Right ventricle myocardium inferior (tissue), 1 donor: ENCODE data around the gene EFNA5. TPM values are rescaled to one million over a fixed set of nuclear protein-coding genes. Genes with fewer than 3 reads are reported as not detected.
"Not testable (repeated sequence)": the region's sequence is repeated elsewhere in the genome, so short reads cannot be mapped to it uniquely, and the experiment has no call there.

Experiments used
- ATAC-seq: fragments of 200-7000 bp; cut with Tn5 transposase; one replicate; pipeline ENCODE4 v1.9.1; 2020; ENCODE audit warnings: mild to moderate bottlenecking, moderate library complexity
- DNase-seq: peaks from one replicate; pipeline ENCODE4 v3.0.0; 2021; ENCODE audit errors: missing footprints
- intact Hi-C: fragments of 100-400 bp; cut with DNase I; formaldehyde crosslinking; loops from one replicate; pipeline ENCODE4 v1.11.0; 2022
- total RNA-seq: library from RNA; stranded (reverse); fragmentation: NEBNext Ultra II Directional; extraction: Animal tissue kit (Norgen Biotek cat#: 25700); gene quantifications from one replicate; pipeline ENCODE4 v1.2.1, GENCODE V29; 2021
- donor health status: DM: no; HTN: yes; CAD: no; lungs with severe emphysema.

Gene EFNA5
- total RNA-seq, 1 donor from 2014 or later, result 28.5 TPM

DNA sequence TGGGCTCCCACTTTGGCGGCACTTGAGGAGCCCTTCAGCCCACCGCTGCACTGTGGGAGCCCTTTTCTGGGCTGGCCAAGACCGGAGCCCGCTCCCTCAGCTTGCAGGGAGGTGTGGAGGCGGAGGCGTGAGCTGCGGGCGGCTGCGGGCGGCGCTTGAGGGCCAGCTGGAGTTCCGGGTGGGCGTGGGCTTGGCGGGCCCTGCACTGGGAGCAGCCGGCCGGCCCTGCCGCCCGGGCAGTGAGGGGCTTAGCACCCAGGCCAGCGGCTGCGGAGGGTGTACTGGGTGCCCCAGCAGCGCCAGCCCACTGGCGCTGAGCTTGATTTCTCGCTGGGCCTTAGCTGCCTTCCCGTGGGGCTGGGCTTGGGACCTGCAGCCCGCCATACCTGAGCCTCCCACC lies 176.6 kb downstream of the EFNA5 start:
- DNase-seq, intact Hi-C loops, ATAC-seq: not testable (repeated sequence)

DNA sequence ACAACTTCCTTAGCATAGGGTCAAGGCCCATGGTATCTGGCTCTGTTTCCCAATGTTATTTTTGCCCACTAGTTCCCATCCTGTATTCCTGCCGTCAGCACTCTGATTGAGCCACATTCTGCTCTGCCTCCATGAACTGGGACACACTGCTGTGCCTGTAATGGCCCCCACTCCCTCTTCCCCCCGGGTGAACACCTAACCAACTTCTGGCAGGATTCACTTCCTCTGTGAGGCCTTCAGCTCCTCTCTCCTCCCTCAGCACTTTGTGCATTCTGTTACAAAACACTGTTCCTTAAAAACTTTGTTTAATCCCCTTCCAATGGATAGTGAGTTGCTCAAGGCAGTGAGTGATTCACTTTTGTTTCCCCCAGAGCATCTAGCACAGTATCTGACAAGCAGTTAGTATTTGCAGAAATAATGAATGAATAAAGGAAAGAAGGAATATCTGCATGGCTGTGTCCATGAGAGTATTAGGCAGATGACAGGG lies 183.6 kb downstream of the EFNA5 start:
- ATAC-seq (no peak), DNase-seq (no peak)
- intact Hi-C loops, result no loop called here

DNA sequence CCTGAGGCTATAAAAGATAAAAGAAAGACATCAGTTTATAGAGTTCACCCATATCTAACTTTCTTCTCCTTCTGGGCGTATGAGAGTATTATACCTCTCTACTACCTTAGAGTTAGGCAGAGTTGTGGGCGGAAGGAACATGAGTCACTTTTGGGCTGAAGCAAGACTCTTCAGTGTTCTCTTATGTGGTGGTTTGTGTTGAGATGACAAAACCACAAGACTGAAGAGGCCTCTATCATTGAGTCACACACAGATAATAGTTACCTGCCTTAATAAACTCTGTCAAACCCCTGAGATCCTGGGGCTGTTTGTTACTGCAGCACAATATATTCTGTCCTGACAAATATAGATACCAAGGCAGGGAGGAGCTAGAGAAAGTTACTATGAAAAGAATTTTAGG lies 184.2 kb downstream of the EFNA5 start:
- intact Hi-C loops, result no loop called here
- ATAC-seq, result no peak
- no peak for DNase-seq

DNA sequence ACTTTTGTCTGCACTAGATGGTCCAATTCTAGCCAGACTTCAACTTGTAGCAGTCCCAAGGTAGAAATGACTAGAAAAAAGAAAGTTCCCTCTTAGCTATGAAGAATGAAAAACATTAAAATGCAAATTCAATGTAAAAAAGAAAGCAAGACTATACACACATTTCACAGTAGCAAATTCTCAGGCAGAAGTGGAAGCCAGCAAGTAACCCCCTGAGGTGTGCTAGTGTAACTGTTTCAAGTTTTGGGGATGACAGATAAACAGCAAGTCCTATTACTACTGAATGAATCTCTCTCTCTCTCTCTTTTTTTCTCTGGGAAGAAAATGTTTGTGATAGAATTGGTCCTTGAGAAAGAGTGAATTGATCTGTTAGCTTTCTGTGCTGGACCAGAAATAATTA lies 185.6 kb downstream of the EFNA5 start:
- no peak for ATAC-seq
- intact Hi-C loops, result no loop called here
- no peak for DNase-seq

DNA sequence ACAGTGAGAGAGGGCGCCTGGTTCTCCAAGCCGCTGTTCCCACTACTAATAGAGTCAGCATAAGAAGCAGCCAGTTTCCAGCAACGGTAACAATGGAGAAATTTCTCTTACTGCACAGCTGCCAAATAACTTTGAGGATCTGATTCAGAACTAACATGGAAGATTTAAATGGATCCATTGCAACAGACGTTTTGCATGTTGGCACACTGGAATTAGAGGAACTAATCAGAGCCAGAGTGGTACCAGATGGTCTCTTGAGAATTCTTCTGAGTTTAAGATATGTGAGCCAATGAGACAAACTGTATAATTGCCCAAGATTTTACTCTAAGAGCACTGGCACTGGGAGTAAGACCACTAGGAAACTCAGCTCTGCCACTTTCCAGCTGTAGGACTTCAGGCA lies 186.5 kb downstream of the EFNA5 start:
- intact Hi-C loops, result no loop called here
- ATAC-seq, result no peak
- no peak for DNase-seq

DNA sequence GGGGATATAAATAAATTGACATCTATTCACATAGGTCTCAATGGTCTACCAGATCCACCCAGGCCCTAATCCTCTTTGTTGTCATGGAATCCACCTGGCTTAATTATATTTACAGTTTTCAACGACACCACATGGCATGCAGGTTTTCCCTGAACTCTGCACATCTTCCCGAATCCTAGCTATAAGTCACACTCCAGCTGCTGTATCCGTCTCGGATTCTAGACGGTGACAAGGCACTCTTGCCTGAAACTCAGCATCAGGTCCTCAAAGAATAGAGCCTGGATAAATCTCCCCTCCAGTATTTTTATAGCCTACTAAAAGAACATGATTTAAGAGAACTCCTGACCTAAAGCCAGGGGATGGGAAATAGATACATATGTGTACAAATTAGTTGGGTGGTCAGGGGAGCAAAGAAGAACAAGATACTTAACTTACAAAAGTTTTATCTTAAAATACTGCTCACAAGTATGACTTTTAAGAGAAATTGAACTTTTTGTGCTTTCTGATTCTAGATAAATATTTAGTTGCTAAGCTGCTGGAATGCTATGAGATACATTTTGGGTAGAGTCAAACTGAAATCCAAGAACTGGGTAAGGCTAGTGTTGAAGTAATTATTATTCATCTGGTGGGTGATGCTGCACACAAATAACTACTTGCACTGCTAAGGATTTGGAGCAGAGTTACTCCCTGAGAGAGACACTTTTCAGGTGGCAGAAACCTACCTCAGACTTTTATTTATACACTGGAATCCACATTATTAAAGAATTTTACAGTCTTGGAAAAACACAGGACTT lies 187.3 kb downstream of the EFNA5 start:
- ATAC-seq, result no peak
- DNase-seq, result no peak
- intact Hi-C loops, result no loop called here

DNA sequence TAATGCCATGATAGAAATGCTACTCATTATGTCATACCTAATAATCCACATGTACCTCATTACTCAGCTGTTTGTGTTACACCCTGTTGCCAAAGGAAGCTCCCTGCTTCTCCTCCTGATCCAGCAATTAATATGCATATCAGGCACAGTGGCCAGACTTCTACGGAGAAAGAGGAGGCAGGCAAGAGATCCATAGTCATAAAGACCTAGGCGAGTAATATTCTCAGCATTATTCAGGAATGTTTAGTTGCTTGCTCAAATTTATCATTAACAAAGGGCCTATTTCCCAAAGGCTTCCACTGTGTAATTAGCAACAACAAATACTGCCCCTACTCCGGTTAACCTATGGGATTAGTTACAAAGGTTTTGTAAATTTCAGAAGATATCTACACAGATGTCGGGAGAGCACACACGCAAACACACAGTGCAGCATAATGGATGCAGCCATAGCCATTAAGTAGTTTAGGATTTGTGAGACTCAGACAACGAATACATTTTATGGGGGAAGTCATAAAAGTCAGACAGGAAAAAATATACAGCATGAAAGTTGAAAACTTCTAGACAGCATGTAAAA lies 192.6 kb downstream of the EFNA5 start:
- DNase-seq, result no peak
- ATAC-seq, result no peak
- intact Hi-C loops, result loop anchor here (10.0 kb wide), 1 partner anchor 97 kb away; no protein-coding TSS in a partner anchor

DNA sequence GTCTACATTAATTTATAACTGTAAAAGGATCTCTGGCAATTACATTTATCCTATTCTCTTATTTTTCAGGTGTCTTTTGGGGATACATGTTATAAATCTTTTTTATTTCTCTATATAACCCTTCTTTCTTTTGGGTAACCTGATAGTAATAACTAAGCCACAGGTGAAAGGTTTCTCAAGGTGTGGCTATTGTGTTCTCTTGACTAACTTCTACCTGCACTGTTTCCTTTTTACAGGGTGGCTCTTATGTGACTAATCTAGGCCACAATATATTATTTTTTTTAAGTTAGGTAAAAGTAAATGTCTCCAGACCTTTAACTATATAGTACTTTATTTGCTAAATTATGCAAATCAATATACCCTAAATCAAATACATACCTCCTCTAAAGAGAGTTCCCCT lies 193.2 kb downstream of the EFNA5 start:
- ATAC-seq (no peak), DNase-seq (no peak)
- intact Hi-C loops, result loop anchor here (10.0 kb wide), 1 partner anchor 97 kb away; no protein-coding TSS in a partner anchor

DNA sequence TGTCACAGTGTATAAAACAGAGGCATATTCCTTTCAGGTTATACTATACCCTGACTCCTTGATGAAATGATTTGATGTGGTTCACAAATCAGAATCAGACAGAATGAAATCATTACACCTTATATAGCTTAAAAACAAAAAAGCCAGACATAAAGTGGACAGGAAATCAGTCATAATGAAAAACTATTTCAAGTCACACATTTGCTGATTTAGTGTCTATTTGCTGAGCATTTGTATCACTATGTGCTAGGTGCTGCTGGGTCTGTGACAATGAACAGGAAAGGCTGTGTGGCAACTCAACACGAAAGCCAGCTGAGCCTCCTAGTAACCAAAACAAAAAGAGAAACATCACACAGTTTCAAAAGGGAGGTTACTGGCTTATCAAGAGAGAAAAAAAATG lies 194.0 kb downstream of the EFNA5 start:
- intact Hi-C loops, result loop anchor here (10.0 kb wide), 1 partner anchor 98 kb away; no protein-coding TSS in a partner anchor
- DNase-seq (no peak), ATAC-seq (peak; percentile 75)

DNA sequence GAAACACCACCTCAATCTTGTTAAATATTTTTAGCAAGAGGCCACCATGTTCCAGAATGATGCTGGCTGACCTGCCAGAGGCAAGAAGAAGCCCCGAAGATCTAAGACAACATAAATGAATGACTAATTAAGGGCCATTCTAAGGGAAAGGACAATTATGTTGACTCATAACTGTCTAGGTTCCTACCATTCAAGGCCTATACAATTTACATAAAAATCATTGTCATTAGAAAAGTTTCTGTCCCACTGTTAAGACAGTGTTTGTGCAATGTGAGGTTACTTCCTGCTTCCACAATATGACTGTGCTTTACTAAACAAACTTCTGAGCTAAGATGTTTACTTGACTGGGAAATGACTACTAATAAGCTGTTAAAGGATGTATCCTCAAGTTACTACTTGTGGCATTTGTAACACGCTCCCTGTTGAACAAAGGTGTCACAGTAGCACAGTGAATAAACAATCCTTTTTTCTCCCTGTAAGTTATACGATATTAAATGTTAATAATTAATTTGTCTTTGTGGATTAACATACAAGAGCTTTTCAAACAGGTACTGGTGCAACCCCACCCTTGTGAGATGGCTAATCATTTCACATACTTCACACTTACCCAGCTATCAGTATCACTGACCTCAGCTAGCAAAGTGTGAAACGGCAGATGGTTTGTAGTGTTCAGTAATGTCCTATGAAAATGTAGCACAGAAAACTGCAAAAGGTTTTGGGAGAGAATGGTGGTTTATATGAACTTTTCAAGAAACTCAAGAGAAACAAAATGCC lies 195.8 kb downstream of the EFNA5 start:
- DNase-seq, result no peak
- no peak for ATAC-seq
- intact Hi-C loops, result loop anchor here (5.0 to 10.0 kb wide), 2 partner anchors 100 to 197 kb away; partner anchors contain the start of gene EFNA5

DNA sequence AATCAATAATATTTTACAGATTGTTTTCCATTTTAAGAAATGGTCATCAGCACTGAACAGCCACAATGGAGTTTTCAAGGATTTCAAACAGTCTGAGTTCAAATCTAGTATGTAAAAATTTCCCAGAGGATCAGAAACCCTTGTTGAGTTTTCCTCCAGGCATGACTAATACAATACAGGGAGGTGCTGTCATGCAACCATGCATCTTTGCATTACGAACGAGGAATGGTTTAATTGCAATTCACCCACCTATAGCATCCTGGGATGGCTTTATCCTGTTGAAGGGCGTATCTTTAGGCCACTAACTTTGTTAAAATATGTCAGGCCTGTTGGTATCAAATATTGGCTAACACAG lies 196.4 kb downstream of the EFNA5 start:
- no peak for ATAC-seq
- intact Hi-C loops, result loop anchor here (5.0 to 10.0 kb wide), 2 partner anchors 100 to 198 kb away; partner anchors contain the start of gene EFNA5

DNA sequence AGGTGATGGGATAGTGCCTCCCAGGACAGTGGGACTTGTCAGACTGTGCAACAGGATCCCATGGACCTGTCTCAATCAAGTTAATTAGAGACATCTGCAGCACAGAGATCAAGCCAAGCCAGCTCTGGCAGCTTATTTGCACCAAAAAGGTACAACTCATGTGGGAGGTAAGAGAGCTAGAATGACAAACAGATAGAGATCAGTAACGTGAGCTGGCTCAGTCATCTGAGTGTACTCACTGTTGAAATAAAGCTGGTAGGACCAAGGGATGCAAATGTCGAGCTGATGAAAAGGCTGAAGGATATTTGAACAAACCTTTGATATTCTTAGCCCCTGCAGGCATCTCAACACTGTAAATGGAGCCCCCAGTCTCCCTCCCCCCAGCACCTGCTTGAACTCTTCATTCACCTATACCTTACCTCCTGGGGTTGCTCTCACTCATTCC lies 198.1 kb downstream of the EFNA5 start:
- DNase-seq (no peak), ATAC-seq (no peak)
- intact Hi-C loops, result loop anchor here (5.0 to 10.0 kb wide), 2 partner anchors 102 to 200 kb away; partner anchors contain the start of gene EFNA5

More for the DNA sequence above, 196.4 kb downstream of the EFNA5 start:
- no peak for DNase-seq

DNA sequence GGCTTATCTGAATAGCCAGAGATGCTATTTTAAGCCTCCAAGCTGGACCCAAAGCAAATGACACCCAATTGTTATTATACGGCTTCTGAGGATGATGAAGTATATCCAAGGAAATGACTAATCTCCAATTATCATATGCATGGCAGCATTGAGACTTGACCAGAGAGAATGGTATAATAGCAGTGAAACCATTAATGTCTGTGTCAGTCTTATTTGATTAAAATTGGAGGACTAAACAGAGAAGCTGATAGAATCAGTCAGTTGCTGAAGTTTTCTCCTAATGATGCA lies 200.5 kb downstream of the EFNA5 start:
- intact Hi-C loops, result loop anchor here (5.0 to 10.0 kb wide), 2 partner anchors 105 to 202 kb away; partner anchors contain the start of gene EFNA5
- ATAC-seq, result no peak

DNA sequence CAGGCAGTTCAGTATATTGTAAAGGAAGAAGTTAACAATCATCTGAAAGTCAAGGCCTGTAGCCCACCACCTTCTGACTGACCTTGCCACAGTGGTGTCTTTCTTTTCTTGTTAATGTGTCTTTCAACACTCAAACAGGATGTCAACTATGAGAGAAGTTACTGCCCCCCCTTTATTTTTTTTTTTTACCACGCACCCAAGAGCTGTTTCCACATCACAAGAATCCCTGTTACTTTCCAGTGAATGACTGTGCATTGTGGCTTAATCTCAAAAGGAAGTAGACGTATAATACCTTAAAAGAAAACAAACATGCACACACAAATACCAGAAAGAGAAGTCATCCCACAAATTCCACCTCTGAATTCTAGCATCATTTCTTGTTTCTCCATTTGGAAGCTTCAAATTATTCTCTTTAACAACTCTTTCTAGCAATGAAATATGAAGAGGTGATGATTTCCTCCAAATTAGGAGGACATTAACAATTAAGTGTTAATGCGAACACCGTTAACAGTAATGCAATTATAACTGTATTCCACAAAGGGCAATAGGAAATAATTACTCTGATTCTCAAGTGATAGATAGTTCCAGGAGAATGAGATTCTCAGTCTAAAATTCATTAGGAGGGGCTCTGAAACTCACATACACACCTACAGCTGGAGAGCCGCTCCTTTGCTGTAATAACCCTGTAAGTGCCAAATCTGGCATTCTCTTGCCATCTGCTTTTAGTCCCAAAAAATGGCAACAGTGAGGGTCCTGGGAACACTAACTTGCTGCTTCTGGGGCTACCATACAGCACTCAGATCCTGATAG lies 201.0 kb downstream of the EFNA5 start:
- intact Hi-C loops, result loop anchor here (5.0 to 10.0 kb wide), 3 partner anchors 37 to 203 kb away; partner anchors contain the start of gene EFNA5
- DNase-seq (no peak), ATAC-seq (no peak)

More for the DNA sequence above, 200.5 kb downstream of the EFNA5 start:
- no peak for DNase-seq

DNA sequence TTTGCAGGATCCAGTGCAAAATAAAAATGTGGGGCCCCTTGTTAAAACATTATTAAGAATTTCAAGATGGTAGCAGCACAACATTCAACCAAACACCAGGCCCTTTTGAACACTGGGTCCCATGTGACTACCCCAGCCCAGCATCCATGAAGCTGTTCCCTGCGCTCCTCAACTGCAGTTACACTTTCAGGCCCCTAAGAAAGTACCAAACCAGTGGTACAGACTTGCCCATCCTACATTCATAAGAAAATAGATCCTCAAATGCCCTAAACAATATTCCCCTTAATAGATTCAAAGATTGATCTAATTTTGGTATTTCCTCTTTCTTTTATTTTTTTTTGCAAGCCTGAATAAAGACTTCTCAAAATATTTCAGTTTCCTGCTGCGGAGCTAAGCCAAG lies 201.7 kb downstream of the EFNA5 start:
- intact Hi-C loops, result loop anchor here (5.0 kb wide), 1 partner anchor 37 kb away; no protein-coding TSS in a partner anchor
- DNase-seq (no peak), ATAC-seq (no peak)

DNA sequence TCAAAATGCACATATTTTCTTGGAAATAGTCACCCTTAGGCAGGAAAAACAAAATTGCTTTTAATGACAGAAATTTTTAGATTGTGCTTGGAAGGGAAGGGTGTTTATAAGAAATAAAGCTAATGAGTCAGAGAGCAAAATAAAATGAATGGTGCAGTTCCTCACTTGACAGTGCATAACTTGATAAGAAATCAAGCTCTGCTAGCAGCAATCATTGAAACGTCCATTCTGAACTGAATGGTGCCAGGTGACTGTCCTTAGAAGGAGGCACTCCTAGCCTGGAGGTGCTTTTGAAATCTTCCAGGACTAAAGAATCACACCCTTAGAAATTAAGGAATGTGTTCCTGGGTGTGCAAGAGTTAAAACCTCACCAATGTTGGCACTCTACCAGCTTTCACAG lies 202.5 kb downstream of the EFNA5 start:
- ATAC-seq, result peak; percentile 51
- intact Hi-C loops, result loop anchor here (5.0 kb wide), 1 partner anchor 36 kb away; no protein-coding TSS in a partner anchor
- no peak for DNase-seq

DNA sequence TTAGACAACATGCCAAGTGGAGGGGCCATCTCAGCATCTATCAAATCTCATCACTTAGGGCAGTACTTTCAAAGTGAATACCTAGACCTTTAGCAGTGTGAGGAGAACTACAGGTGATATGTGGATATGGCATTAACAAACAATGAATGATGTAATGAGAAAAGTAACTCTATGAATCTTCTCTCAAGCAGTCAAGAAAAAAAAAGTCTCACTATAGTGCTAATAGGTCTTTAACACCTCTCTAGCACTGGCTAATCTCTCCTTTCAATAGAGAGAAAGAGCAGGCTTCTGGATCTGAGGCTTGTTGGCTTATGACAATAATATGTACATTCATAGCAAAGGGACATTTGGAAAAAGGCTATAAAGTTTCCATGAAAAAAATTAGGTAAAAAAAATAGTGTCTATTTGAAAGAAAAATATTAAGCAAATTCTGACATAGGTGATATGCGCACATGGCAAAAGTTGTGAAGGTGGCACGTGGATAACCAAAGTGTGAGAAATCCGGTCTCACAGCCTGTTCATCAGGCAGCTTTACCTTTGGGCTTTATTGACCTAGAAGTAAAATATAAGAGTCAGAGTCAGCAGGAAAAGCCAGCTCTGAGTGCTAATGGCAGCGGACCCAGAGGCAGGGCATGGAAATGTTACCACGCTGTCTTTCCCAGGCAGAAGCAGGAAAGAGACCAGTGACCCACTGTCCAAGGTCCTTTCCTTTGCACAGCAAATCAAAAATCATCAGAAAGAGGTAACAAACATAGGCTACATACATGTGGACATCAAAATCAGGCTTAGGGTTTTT lies 203.4 kb downstream of the EFNA5 start:
- no peak for DNase-seq
- intact Hi-C loops, result loop anchor here (5.0 kb wide), 1 partner anchor 35 kb away; no protein-coding TSS in a partner anchor
- ATAC-seq, result no peak
